Body of pancreas (tissue), 4 donors: ENCODE measurements around the gene TBCEL. TPM values are rescaled to one million over a fixed set of nuclear protein-coding genes. Genes with fewer than 3 reads are reported as not detected.

Experiments used
- ATAC-seq: fragments of 150-250 bp; one replicate; pipeline ENCODE4 v1.9.1; 2016
- DNase-seq, 4 donors: peaks; one replicate each; pipeline ENCODE4 v3.0.0-alpha.2; 2019
- H3K27ac ChIP-seq, 4 donors: fragments of 200-600 bp; sonication (generic); 1 replicate in 3 of 4; 2 replicates in 1 of 4; pipeline versions ENCODE4 v1.5.1 to v1.6.1; 2016 to 2019; ENCODE audit warnings: mild to moderate bottlenecking in 1 of 4, mixed read lengths in 1 of 4, moderate library complexity in 1 of 4
- H3K27me3 ChIP-seq, 2 donors: fragments of 200-600 bp; sonication (generic); one replicate each; pipeline ENCODE4 v1.6.0; 2016; ENCODE audit warnings: mild to moderate bottlenecking in 1 of 2
- H3K36me3 ChIP-seq, 2 donors: fragments of 200-600 bp; sonication (generic); replicated peaks in 1 of 2; 2 replicates each; pipeline ENCODE4 v1.5.1; 2016; ENCODE audit warnings: low read depth in 2 of 2; ENCODE audit not compliant: insufficient read depth in 1 of 2
- H3K4me1 ChIP-seq: fragments of 200-600 bp; sonication (generic); one replicate; pipeline ENCODE4 v1.6.0; 2016
- H3K4me3 ChIP-seq, 2 donors: fragments of 200-600 bp; sonication (generic); 1 replicate in 1 of 2; 2 replicates in 1 of 2; pipeline ENCODE4 v1.5.1; 2016 to 2019
- H3K9me3 ChIP-seq, 3 donors: fragments of 200-600 bp; sonication (generic); 1 replicate in 2 of 3; 2 replicates in 1 of 3; pipeline ENCODE4 v1.5.1; 2016
- POLR2A ChIP-seq, 3 donors: fragments of 450-650 bp; IDR thresholded peaks; one replicate each; pipeline ENCODE4 v1.6.1; 2016; ENCODE audit warnings: antibody characterized with exemption in 3 of 3, mild to moderate bottlenecking in 2 of 3
- WGBS, 2 donors: methylation state at CpG; one replicate each; pipeline ENCODE4 v1.1.5; 2017; 5-methylcytosine and 5-hydroxymethylcytosine counted together
- intact Hi-C: fragments of 100-400 bp; cut with DNase I; formaldehyde crosslinking; loops from one replicate; pipeline ENCODE4 v1.15.1; 2023
- total RNA-seq, 2 donors: library from RNA; depleted of rRNA; stranded (reverse); fragments of >200 nt; gene quantifications; one replicate each; pipeline ENCODE4 v1.1.0, GENCODE V29; 2016
- TF ChIP-seq, protein P1 (sequence below), 7 experiments: fragments of 450-650 bp in 4 of 7; fragments of 200-600 bp in 3 of 7; sonication (generic) in 3 of 7; IDR thresholded peaks; one replicate each; pipeline ENCODE4 v1.5.1; 2016 to 2019; ENCODE audit warnings: antibody characterized with exemption in 7 of 7

The TBCEL gene
- total RNA-seq, 2 donors from 2014 or later, result 5.9 to 14.8 TPM

DNA sequence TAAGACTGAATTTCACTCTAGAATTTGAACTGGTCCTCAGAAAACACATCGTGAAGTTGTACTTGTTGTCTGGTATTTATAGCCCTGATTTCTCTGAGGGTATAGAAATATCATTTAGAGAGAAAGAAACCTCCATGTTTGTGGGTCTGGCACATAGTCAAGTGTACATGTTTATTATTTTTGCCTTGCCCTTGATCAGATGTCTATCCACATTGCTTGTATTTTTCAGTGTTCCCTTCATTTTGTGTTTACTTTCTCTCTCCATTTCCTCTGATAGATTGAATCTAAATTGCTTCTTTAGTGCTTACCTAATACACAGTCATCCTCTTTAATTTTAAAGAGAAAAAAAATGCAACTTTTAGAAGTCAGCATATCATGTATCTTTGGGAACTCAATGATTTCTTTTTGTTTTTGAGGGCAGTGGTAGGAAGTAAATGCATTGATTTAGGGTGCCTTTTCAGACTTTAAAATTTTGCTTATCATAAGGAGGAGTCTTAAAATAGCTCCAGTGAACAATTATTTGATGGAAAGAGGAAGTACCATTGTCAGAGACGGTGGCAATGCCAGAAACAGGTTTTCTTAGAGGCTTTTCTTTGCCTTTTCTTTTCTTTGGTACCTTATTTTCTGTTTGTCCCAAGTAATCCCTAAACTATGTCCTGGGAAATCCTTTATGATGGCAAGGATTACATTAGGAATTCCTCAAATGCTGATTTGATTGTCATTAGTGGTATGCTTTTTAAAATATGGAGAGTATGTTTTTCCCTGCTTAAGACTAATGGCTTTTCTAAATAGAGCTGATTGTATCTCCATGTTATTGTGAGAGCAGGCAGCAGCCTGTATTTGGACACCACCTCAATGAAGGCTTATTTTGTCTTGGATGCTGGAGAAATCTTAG is 47.3 kb downstream of the TBCEL start:
- no peak overlapping the region for H3K4me3 ChIP-seq
- H3K9me3 ChIP-seq, result no peaks in the 10 kb centered on the region
- H3K27me3 ChIP-seq, result no peaks in the 10 kb centered on the region
- H3K4me1 ChIP-seq, result peaks cover 26% of the 10 kb centered on the region
- DNase-seq (no peak), ATAC-seq (no peak)
- WGBS, 2 donors, result 76 to 86% methylated on average over 2 of the region's 2 CpGs
- intact Hi-C loops, result no loop called here
- no peaks in the 10 kb centered on the region for H3K36me3 ChIP-seq
- H3K27ac ChIP-seq, result peak overlapping the region in 1 of 4 donors; percentile 37
- TF ChIP-seq, protein P1, sequence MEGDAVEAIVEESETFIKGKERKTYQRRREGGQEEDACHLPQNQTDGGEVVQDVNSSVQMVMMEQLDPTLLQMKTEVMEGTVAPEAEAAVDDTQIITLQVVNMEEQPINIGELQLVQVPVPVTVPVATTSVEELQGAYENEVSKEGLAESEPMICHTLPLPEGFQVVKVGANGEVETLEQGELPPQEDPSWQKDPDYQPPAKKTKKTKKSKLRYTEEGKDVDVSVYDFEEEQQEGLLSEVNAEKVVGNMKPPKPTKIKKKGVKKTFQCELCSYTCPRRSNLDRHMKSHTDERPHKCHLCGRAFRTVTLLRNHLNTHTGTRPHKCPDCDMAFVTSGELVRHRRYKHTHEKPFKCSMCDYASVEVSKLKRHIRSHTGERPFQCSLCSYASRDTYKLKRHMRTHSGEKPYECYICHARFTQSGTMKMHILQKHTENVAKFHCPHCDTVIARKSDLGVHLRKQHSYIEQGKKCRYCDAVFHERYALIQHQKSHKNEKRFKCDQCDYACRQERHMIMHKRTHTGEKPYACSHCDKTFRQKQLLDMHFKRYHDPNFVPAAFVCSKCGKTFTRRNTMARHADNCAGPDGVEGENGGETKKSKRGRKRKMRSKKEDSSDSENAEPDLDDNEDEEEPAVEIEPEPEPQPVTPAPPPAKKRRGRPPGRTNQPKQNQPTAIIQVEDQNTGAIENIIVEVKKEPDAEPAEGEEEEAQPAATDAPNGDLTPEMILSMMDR (IDR thresholded peaks at IDR 0.05), result no peak
- TF ChIP-seq POLR2A (IDR thresholded peaks at IDR 0.05), result no peak

DNA sequence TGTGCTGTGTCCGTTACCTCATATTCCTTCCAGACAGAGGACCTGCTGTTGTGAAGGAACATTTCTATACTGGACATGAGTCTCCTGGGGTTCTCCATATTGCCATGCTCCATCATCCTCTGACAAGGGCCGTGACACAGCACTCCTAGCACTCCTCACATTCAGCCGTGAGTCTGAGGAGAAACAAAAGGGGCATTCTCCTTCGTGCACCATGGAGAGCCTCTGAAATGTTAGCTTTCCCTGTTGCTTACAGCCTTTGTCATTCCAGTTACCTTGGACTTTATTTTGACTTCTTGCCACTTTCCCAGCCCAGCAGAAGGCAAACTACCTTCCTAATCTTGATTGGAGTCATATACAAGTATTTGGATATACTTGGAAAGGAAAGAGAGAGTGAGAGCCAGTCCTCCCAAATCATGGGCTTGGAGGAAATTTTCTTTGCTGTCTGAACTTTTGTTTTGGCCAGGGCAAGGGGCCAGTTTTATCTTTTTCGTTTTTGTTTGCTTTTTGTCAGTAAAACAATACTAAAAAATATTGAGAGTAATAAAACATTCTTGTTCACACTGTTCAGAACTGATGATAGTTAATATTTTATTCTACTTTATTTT is 48.0 kb downstream of the TBCEL start:
- 40 to 46% methylated on average over 5 of the region's 5 CpGs for WGBS, 2 donors
- intact Hi-C loops, result no loop called here
- Histone ChIP-seq H3K27me3 (no peaks in the 10 kb centered on the region), H3K9me3 (no peaks in the 10 kb centered on the region), H3K4me1 (peaks cover 21% of the 10 kb centered on the region), H3K4me3 (no peak overlapping the region), H3K27ac (peak overlapping the region in 2 of 4 donors; percentile 10 to 37), H3K36me3 (no peaks in the 10 kb centered on the region)
- no peak for ATAC-seq
- DNase-seq, result no peak
- TF ChIP-seq, protein P1 (IDR thresholded peaks at IDR 0.05), result no peak

- WGBS, 2 donors, result 96 to 99% methylated on average over 3 of the region's 3 CpGs
- Histone ChIP-seq H3K27ac (no peak overlapping the region), H3K27me3 (no peaks in the 10 kb centered on the region), H3K36me3 (no peaks in the 10 kb centered on the region), H3K4me3 (no peak overlapping the region), H3K4me1 (no peaks in the 10 kb centered on the region), H3K9me3 (no peaks in the 10 kb centered on the region)
- DNase-seq (no peak), ATAC-seq (no peak)
- intact Hi-C loops, result no loop called here
- TF ChIP-seq, protein P1 (IDR thresholded peaks at IDR 0.05), result no peak
- TF ChIP-seq POLR2A (IDR thresholded peaks at IDR 0.05), result no peak
Observed at GRCh38 chr11:121081321-121081720, 57.4 kb downstream of the TBCEL start.

- no peaks in the 10 kb centered on the region for H3K9me3 ChIP-seq
- no peaks in the 10 kb centered on the region for H3K4me1 ChIP-seq
- DNase-seq (no peak), ATAC-seq (no peak)
- H3K36me3 ChIP-seq, result peaks cover 0 to 4% of the 10 kb centered on the region in 2 donors
- no peak overlapping the region for H3K27ac ChIP-seq
- WGBS, 2 donors, result 87 to 96% methylated on average over 1 of the region's 1 CpG
- no peak overlapping the region for H3K4me3 ChIP-seq
- H3K27me3 ChIP-seq, result no peaks in the 10 kb centered on the region
- intact Hi-C loops, result no loop called here
- TF ChIP-seq, protein P1 (IDR thresholded peaks at IDR 0.05), result no peak
- TF ChIP-seq POLR2A (IDR thresholded peaks at IDR 0.05), result no peak
Observed at GRCh38 chr11:121082219-121082618, 58.3 kb downstream of the TBCEL start.
